HG02885 (cell line): Measurements from ENCODE around the gene EDEM3.
A peak's percentile ranks its signal among the peaks of the same experiment; 100 is the strongest.
"Not testable (repeated sequence)": the region's sequence is repeated elsewhere in the genome, so short reads cannot be mapped to it uniquely, and the experiment has no call there.

ENCODE experiments used
- ATAC-seq: cut with Tn5 transposase; IDR thresholded peaks from one replicate; pipeline ENCODE4 v1.9.1; 2021; ENCODE audit warnings: mild to moderate bottlenecking; ENCODE audit not compliant: unreplicated experiment, poor library complexity

Gene EDEM3

GRCh38 chr1:184680611-184681225, 73.9 kb downstream of the EDEM3 start:
- not testable (repeated sequence) for ATAC-seq

GRCh38 chr1:184679472-184679871, 75.2 kb downstream of the EDEM3 start:
- not testable (repeated sequence) for ATAC-seq

GRCh38 chr1:184677344-184677743, 77.3 kb downstream of the EDEM3 start:
- ATAC-seq: no peak

GRCh38 chr1:184673305-184673704, 81.4 kb downstream of the EDEM3 start:
- no peak for ATAC-seq

GRCh38 chr1:184672013-184672726, 82.5 kb downstream of the EDEM3 start:
- ATAC-seq: no peak

- no peak for ATAC-seq
Measured at GRCh38 chr1:184669391-184669790, 85.3 kb downstream of the EDEM3 start.

GRCh38 chr1:184665360-184665759, 89.3 kb downstream of the EDEM3 start:
- no peak for ATAC-seq

- ATAC-seq: no peak
Measured at GRCh38 chr1:184664661-184665060, 90.0 kb downstream of the EDEM3 start.

- no peak for ATAC-seq
Measured at GRCh38 chr1:184664042-184664660, 90.5 kb downstream of the EDEM3 start.

- no peak for ATAC-seq
Measured at GRCh38 chr1:184661801-184662200, 92.9 kb downstream of the EDEM3 start.

- ATAC-seq: no peak
Measured at GRCh38 chr1:184660462-184661191, 94.0 kb downstream of the EDEM3 start.

GRCh38 chr1:184658055-184658454, 96.6 kb downstream of the EDEM3 start:
- no peak for ATAC-seq

- no peak for ATAC-seq
Measured at GRCh38 chr1:184656221-184656620, 98.4 kb downstream of the EDEM3 start.

- no peak for ATAC-seq
Measured at GRCh38 chr1:184655185-184655584, 99.5 kb downstream of the EDEM3 start.

- no peak for ATAC-seq
Measured at GRCh38 chr1:184650177-184650866, 104.3 kb downstream of the EDEM3 start.

- ATAC-seq: peak; percentile 96
Measured at GRCh38 chr1:184649451-184649888, 105.2 kb downstream of the EDEM3 start.

- ATAC-seq: no peak
Measured at GRCh38 chr1:184648856-184649201, 105.8 kb downstream of the EDEM3 start.

- ATAC-seq: no peak
Measured at GRCh38 chr1:184648160-184648855, 106.3 kb downstream of the EDEM3 start.

- ATAC-seq: no peak
Measured at GRCh38 chr1:184647471-184647870, 107.2 kb downstream of the EDEM3 start.

GRCh38 chr1:184646824-184647223, 107.8 kb downstream of the EDEM3 start:
- no peak for ATAC-seq
